HCT116 (cell line): ENCODE results near the gene SYCP2.

Experiments
- EZH2 ChIP-seq: fragments of 200-600 bp; sonication (generic); IDR thresholded peaks from 2 replicates; pipeline ENCODE4 v1.6.1; 2017; ENCODE audit warnings: antibody characterized with exemption, mixed run types
- POLR2A ChIP-seq: IDR thresholded peaks from 2 replicates; pipeline ENCODE4 v1.7.0; 2011; ENCODE audit warnings: borderline replicate concordance; ENCODE audit not compliant: insufficient read depth, insufficient read length; ENCODE audit errors: extremely low read depth
- RAD21 ChIP-seq: IDR thresholded peaks from 2 replicates; pipeline ENCODE4 v1.6.1; 2012; ENCODE audit warnings: low read depth, mild to moderate bottlenecking
- SIN3A ChIP-seq: IDR thresholded peaks from 2 replicates; pipeline ENCODE4 v1.6.1; 2012; ENCODE audit warnings: low read depth
- TF ChIP-seq, protein P1 (sequence below), 3 experiments: fragments of 200-600 bp in 1 of 3; sonication (generic) in 1 of 3; IDR thresholded peaks in 2 of 3; conservative IDR thresholded peaks in 1 of 3; 2 replicates each; pipeline ENCODE4 v1.5.1; 2012 to 2017; ENCODE audit warnings: low read depth in 2 of 3, low read length in 2 of 3, antibody characterized with exemption in 1 of 3, borderline replicate concordance in 1 of 3, control low read depth in 1 of 3, mild to moderate bottlenecking in 1 of 3, mixed read lengths in 1 of 3, mixed run types in 1 of 3, moderate library complexity in 1 of 3; ENCODE audit not compliant: insufficient read depth in 1 of 3

GRCh38 chr20:59880198-59880597 lies 53.2 kb downstream of the SYCP2 start:
- TF ChIP-seq SIN3A (no peak), EZH2 (no peak), POLR2A (no peak), RAD21 (no peak)
- TF ChIP-seq, protein P1, sequence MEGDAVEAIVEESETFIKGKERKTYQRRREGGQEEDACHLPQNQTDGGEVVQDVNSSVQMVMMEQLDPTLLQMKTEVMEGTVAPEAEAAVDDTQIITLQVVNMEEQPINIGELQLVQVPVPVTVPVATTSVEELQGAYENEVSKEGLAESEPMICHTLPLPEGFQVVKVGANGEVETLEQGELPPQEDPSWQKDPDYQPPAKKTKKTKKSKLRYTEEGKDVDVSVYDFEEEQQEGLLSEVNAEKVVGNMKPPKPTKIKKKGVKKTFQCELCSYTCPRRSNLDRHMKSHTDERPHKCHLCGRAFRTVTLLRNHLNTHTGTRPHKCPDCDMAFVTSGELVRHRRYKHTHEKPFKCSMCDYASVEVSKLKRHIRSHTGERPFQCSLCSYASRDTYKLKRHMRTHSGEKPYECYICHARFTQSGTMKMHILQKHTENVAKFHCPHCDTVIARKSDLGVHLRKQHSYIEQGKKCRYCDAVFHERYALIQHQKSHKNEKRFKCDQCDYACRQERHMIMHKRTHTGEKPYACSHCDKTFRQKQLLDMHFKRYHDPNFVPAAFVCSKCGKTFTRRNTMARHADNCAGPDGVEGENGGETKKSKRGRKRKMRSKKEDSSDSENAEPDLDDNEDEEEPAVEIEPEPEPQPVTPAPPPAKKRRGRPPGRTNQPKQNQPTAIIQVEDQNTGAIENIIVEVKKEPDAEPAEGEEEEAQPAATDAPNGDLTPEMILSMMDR (IDR thresholded peaks at IDR 0.05 in 2 of 3, conservative IDR thresholded peaks at IDR 0.05 in 1 of 3; ENCODE audit: borderline replicate concordance in 1 of 3, insufficient read depth in 1 of 3, low read depth in 2 of 3, low read length in 2 of 3): no peak
